Endometrial microvascular endothelial cells (primary cell): ENCODE measurements around the gene TTC28. TPM values are rescaled to one million over a fixed set of nuclear protein-coding genes. Genes with fewer than 3 reads are reported as not detected.
"Not testable (repeated sequence)": the region's sequence is repeated elsewhere in the genome, so short reads cannot be mapped to it uniquely, and the experiment has no call there.

Experiments used
- in situ Hi-C: cut with HindIII; loops from 2 replicates; pipeline ENCODE4 v1.10.0; 2017; ENCODE audit warnings: low sequenced_read_pairs, low pct_unique_long_range_greater_than_20kb; ENCODE audit errors: inconsistent ontology term
- total RNA-seq: library from RNA; depleted of rRNA; stranded (reverse); fragments of >200 nt; gene quantifications from one replicate; pipeline ENCODE4 v1.2.3, GENCODE V29; 2015; ENCODE audit errors: inconsistent ontology term

Gene TTC28
- total RNA-seq, 1 donor from 2014 or later = 8.2 TPM

DNA sequence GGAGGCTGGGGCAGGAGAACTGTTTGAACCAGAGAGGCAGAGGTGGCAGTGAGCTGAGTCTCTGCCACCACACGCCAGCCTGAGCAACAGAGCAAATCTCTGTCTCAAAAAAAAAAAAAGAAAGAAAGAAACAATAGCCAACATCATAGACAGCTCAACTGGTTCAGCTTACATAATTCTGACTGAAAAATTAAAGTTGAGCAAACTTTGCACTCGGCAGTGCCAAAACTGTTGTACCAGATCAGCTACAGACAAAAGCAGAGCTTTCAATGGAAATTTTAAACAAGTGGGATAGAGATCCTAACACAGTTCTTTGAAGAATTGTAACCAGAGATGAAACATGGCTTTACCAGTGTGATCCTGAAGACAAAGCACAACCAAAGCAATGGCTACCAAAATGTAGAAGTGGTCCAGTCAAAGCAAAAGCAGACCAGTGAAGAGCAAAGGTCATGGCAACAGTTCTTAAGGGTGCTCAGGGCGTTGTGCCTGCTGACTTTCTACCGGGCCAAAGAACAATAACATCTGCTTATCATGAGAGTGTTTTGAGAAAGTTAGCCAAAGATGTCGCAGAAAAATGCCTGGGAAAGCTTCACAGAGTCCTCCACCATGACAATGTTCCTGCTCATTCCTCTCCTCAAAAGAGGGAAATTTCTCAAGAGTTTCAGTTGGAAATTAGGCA, 59.3 kb downstream of the TTC28 start:
- in situ Hi-C loops = no loop called here

DNA sequence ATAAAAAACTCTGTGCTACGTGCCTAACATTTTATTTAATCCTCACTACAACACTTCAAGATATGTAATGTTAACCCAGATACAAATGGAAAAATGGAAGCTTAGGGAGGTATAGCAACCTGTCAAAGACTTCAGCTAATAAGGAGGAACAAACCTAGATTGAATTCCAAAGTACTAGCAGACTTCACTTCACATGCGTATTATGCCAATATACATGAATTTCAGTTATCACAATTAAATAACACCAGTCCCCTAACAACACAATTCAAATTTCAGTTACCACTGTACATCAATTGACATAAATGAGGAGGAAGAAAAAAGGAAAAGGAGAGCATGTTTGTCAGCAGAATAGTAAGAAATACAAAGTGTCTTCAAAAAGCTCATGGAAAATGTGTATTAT, 60.4 kb downstream of the TTC28 start:
- in situ Hi-C loops = no loop called here

DNA sequence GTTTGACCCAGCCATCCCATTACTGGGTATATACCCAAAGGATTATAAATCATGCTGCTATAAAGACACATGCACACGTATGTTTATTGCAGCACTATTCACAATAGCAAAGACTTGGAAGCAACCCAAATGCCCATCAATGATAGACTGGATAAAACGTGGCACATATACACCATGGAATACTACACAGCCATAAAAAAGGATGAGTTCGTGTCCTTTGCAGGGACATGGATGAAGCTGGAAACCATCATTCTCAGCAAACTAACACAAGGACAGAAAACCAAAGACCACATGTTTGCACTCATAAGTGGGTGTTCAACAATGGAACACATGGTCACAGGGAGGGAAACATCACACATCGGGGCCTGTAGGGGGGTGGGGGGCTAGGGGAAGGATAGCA, 64.2 kb downstream of the TTC28 start:
- in situ Hi-C loops = not testable (repeated sequence)

DNA sequence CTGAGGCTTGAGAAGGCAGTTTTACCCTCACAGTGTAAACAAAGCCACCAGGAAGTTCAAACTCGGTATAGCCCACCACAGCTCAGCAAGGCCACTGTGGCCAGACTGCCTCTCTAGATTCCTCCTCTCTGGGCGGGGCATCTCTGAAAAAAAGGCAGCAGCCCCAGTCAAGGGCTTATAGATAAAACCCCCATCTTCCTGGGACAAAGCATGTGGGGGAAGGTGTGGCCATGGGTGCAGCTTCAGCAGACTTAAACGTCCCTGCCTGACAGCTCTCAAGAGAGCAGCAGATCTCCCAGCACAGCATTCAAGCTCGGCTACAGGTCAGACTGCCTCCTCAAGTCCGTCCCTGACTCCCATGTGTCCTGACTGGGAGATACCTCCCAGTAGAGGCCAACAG, 69.7 kb downstream of the TTC28 start:
- in situ Hi-C loops = no loop called here

DNA sequence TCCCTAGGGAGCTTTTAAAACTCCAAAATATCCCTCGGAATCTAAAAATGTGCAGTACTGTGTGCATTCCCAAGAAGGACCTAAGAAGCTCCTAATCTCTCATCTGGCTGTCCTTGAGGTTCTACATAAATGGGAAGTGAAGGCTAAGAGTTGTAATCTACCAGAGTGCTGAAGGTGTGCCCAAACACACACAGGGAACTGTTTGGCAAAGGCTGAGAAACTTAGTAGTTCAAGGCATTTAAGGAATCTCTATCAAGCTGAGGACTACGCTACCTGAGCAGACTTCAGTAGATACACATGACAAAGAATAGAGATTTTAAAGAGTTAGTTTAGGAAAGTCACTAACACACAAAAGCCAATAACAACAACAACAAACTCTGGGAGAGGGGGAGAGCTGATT, 71.1 kb downstream of the TTC28 start:
- in situ Hi-C loops = no loop called here

DNA sequence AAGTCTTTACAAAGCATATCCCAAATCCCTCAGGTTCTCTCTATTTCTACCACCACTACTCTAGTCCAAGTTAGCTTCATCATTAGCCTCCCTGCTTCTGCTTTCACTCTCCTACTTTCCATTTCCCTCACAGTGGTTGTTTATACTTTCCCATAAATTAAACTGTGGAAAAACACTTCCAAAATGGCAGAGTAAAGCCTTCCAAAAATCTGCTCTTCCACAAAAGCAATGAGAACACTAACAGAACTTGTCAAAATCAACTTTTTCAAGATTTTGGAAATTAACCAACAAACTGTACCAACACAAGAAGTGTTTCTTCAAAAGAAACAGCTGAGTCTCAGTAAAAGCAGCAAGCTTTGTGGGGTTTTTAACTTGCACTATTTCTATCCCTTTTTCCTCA, 71.8 kb downstream of the TTC28 start:
- in situ Hi-C loops = no loop called here

DNA sequence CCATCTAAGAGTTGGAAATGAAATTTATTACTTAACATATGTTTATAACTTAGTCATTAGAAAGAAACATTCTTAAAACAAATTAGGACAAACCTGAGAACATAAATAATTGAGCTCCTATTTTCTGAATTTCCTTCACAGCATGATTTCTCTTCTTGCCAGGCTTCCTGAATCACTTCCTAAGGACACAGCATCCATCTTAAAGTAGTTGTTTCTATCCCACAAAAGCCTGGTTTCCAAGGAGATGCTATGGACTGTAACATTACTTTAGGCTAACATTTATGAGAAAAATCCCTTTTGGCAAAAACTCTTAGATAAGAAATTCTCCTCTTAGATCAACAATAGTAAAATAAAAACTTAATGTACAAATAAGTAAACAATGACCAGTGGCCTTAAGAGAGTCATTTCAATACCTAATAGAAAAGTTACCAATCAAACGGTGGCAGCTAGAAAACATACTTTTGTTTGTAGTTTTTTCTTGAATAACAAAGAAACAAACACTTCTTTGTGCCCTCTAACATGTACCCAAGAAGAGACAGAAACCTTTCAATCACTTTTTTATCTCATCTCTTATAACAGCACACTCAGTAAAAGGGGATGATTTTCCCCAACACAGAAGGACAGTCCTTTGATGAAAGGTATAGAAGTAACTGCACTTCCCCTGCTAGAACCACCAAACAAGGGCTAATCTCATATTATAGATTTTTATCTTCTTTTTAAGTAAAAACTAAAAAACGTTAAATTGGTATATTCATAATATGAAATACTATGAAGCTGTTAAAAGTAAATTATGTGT, 74.5 kb downstream of the TTC28 start:
- in situ Hi-C loops = no loop called here

DNA sequence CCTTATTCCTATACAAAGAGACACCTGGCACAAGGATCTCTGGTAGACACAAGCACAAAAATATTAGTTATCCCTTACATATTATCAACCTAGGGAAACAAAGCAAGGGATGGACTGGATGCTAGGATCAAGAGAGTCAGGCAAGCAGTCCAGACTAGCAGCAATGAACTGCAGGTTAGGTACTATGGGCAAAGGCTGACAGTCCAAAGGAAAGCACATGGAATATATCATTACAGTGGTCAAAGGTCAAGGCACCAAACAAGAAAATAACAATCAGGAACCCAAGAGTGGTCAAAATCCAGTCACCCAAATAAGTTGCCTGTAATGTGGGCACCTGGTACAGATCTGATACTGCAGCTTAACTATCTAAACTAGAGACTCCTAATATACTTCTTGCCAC, 77.7 kb downstream of the TTC28 start:
- in situ Hi-C loops = no loop called here

DNA sequence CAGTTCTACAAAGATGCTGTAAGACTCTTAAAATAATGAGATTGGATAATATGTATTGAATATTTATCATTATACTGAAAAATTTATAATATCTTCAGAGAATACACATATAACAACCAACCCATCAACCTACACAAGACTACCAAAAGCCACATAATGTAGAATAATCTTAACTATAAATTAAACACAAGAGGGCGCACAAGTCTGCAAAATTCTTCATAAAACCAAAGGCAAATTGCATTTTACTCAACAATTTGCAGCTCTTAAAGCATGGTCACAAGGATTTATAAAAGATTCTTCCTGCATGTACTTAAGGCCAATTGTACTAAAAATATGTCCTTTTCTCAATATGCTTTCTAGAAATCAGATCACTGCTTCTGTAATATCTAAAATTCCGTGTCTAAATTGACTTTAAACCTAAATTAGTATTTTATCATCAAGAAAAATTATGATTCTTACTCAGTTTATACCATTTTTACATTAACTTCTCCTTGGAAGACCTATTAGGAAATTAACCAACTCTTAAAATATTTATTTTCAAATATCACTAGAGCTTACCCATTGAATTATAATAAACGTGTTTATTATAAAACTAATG, 79.0 kb downstream of the TTC28 start:
- in situ Hi-C loops = no loop called here

DNA sequence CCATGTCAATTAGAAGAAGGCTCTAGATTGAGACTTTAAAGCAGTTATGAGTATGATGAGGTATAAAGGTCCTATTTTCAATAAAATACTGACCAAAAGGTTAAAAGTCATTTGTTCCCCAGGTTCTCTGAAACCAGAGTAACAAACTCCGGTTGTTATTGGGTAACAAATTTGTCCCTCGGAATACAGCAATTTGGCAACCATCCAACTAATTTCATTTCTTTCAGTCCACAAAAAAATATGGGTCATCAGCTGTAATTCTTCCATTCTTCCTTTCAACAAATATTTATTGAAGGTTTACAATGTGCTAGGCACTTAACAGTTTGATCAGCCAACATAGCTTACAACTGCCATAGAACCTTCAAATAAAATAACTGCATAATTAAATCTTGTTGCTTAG, 79.9 kb downstream of the TTC28 start:
- in situ Hi-C loops = loop anchor here (25.0 kb wide), 1 partner anchor 562 kb away; no protein-coding TSS in a partner anchor

DNA sequence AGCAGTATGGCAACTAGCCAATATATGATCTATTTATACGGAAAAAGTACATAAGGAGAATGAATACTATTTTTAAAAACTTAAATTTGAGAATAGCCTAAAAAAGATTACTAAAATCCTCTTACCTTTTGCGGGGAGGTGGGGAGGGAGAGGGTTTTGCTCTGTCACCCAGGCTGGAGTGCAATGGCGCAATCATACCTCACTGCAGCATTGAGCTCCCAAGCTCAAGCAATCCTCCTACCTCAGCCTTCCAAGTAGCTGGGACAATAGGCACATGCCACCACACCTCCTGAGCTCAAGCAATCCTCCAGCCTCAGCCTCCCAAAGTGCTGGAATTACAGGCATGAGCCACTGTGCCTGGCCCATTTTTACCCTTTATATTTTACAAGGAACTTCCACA, 82.0 kb downstream of the TTC28 start:
- in situ Hi-C loops = loop anchor here (25.0 kb wide), 1 partner anchor 560 kb away; no protein-coding TSS in a partner anchor

DNA sequence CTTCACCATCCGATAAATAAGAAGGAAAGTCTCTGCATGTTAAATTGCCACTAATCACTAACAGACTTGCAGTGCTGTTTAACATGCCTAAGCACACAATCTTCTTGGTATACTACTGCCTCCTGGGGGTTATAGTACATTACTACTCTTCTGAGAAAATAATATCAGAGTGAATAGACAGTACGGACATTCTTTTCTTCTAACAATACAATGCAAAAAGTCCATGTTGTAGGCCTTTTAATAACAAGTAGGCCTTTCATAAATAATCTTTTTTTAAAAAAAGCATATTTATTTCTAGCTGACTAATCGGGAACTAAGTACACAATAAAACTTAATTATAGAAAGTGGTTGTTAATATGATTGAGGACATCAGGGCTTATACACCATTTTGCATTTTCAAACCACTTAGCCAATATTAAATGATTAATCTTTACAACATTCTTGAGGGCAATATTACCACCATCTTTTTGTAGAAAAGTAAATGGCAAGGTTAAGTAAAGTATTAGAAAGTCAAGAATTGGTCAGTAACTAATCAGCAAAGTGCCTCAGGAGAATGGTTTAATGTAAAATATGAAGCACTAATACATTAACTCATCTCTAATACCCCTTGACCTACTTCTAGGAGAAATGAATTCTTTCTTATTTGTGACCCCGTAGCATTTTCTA, 84.7 kb downstream of the TTC28 start:
- in situ Hi-C loops = loop anchor here (25.0 kb wide), 1 partner anchor 558 kb away; no protein-coding TSS in a partner anchor

DNA sequence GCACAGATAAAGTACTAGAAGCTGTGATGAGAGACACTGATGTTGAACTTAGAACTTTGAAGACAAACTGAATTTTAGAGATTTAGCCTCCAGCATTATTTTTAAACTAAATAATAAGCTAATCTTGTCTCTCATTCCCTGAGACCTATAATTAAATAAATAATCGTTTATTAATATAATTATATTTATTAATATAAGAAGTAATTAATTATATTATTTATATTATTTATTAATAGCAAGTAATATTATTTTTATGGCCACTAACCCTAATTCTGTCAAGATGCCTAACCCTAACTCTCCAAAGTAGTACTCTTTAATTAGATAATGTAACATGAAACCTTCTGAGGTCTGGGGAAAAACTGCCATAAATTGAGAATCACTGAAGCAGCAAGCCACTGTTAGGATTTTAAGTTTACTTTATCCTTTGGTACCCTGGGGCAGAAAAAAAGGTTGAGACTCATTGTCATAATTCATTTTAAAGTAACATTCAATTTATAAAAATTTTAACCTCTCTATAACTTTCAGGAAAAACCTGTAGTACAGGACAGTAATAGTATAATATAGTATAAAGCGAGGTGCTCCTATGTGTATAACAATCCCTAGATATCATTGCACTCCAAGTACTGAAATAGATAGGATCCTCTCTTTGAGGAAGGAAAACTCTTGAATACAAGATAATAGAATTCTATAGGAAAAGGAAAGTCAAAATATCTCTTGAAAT, 85.4 kb downstream of the TTC28 start:
- in situ Hi-C loops = loop anchor here (25.0 kb wide), 1 partner anchor 557 kb away; no protein-coding TSS in a partner anchor

DNA sequence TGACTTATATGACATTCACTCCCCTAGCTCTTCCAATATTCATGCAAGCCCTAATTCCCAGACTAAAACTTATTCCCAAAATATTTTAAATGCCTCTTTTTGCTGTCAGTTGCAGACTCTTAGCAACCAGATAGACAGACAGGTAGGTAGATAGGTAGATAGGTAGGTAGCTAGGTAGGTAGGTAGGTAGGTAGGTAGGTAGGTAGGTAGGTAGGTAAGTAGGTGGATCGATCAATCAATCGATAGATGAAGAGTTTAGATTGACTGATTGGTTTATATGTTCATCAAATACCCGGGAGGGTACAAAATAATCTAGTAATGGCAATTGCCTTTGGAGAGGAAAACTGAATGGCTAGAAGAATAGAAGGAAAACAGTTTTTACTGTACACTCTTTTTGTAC, 86.3 kb downstream of the TTC28 start:
- in situ Hi-C loops = loop anchor here (25.0 kb wide), 1 partner anchor 556 kb away; no protein-coding TSS in a partner anchor

DNA sequence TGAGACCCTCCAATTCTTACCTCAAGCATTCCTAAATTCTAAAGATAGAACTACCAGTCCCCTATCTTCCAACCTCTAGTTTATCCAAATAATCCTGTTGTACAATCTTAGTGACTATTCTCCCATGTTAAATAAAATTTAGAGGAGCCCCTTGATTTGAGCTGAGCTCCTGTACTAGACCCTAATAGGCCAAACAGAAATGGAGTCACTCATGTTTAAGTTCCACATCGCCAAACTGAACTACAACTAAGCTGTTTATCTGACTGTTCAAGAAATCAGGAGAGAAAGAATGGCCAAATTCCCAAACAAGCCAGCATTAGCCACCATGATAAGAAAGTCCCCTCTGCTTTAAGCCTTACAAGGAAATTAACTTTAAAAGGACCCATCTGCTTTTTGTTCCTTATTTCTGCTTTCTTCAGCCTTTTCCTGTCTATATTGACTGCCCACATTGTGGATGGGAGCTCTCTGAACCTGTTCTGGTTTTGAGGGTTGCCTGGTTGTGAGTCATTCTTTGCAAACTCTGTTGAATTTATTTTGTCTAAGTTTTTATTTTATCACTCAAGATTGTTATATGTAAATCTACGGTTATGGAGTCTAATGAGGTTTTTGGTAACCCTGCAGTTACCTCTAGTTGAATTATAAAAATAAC, 90.4 kb downstream of the TTC28 start:
- in situ Hi-C loops = loop anchor here (25.0 kb wide), 1 partner anchor 552 kb away; no protein-coding TSS in a partner anchor

DNA sequence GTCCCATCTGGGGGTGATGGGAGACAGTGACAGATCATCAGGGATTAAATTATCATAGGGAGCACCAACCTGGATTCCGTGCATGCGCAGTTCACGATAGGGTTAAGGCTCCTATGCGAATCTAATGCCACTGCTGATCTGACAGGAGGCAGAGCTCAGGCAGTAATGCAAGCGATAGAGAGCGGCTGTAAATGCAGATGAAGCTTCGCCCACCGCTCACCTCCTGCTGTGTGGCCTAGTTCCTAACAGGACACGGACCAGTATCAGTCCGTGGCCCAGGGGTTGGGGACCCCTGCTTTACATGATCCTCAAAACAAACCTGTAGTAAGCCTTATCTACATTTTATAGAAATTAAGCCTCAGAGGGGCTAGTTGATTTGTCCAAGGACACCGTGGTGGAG, 94.3 kb downstream of the TTC28 start:
- in situ Hi-C loops = loop anchor here (25.0 kb wide), 1 partner anchor 548 kb away; no protein-coding TSS in a partner anchor

DNA sequence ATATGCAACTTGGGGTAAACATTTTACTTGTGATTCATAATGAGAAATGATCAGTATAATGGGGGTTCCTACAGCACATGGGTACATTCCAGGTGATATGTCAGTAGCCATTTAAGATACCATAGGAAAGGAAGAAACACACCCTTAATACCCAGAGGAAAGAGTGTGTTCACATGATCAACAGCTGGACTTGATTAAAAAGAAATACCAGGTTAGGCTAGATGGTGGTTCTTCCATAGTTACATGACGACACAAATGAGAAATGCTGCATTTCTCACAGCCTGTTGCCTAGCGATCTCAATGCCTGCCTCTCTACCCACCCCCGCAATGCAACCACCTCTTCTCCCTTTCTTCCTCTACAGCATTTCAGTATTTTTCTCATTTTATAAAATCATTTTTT, 96.8 kb downstream of the TTC28 start:
- in situ Hi-C loops = loop anchor here (25.0 kb wide), 1 partner anchor 546 kb away; no protein-coding TSS in a partner anchor

DNA sequence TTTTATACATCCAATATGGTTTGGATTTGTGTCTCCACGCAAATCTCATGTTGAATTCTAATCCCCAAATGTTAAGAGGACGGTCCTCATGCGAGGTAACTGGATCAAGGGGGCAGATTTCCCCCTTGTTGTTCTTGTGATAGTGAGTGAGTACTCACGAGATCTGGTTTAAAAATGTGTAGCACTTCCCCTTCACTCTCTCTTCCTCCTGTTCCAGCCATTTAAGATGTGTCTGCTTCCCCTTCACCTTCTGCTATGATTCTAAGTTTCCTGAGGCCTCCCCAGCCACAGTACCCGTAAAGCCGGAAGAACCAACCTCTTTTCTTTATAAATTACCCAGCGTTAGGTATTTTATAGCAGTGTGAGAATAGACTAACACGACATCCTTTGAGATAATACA, 98.6 kb downstream of the TTC28 start:
- in situ Hi-C loops = loop anchor here (25.0 kb wide), 1 partner anchor 544 kb away; no protein-coding TSS in a partner anchor
